ENCODE data around the gene HCFC1. TPM values are rescaled to one million over a fixed set of nuclear protein-coding genes. Genes with fewer than 3 reads are reported as not detected.

Gene HCFC1
- polyA plus RNA-seq (2011; rRNA removed): 4.4 and 11.9 TPM in 2 replicates
- polyA plus RNA-seq (2012; cell fraction: cytosol; rRNA removed): 17.0 and 25.3 TPM in 2 replicates
- polyA plus RNA-seq (2012; cell fraction: nucleus; rRNA removed): 71.6 and 78.9 TPM in 2 replicates
- polyA plus RNA-seq (2017; fragmentation: RNase III; extraction: RNeasy Plus Mini Kit Qiagen cat#74134 plus additional on column Dnase treatment): 31.0 to 33.3 TPM (median 32.9 TPM) in 3 replicates
- 21.9 and 36.5 TPM in 2 replicates for polyA minus RNA-seq (2011; rRNA and poly(A)+ RNA removed)

- ChIA-PET CTCF (interaction anchor here (1.3 to 2.0 kb wide), 6 partner anchors 8 to 26 kb away, joined by 3 to 8 read pairs (median 5); no protein-coding TSS in a partner anchor), POLR2A (interaction anchor here (1.0 to 1.7 kb wide), 5 partner anchors 10 to 75 kb away, joined by 3 to 6 read pairs (median 4); partner anchors contain the start of gene NAA10)
- peaks cover 35% of the 10 kb centered on the region for H3K4me1 ChIP-seq
- 2% methylated on average over 16 of the region's 96 CpGs for whole genome bisulfite sequencing (ENCODE audit: missing lambda C conversion rate)
- H3K4me2 ChIP-seq: peak within 1 kb of the TSS; percentile 99
- H3K9me3 ChIP-seq: no peaks in the 10 kb centered on the region
- FAIRE-seq: peak; percentile 88
- peak; percentile 58 to 71 for ATAC-seq
- peak within 1 kb of the TSS; percentile 99 to 100 for H3K27ac ChIP-seq
- H3K4me3 ChIP-seq: peak within 1 kb of the TSS; percentile 100
- peak; percentile 66 to 94 for DNase-seq (ENCODE audit: low read depth in 1 of 2, low spot score in 1 of 2)
- TF ChIP-seq CTCF (IDR thresholded peaks at IDR 0.05) (no peak), FOSL2 (IDR thresholded peaks at IDR 0.05) (no peak), FOSL2 (CRISPR knock-in tag; IDR thresholded peaks at IDR 0.05) (peak; percentile 80), CBX8 (IDR thresholded peaks at IDR 0.05) (no peak), JUNB (IDR thresholded peaks at IDR 0.05) (no peak), POLR2A (IDR thresholded peaks at IDR 0.05; ENCODE audit: low read length) (peak; percentile 47), RAD21 (conservative IDR thresholded peaks at IDR 0.05 in 1 of 2, IDR thresholded peaks at IDR 0.05 in 1 of 2) (no peak), NPAS2 (CRISPR knock-in tag; IDR thresholded peaks at IDR 0.05; ENCODE audit: borderline replicate concordance) (no peak), ZC3H11A (IDR thresholded peaks at IDR 0.05) (no peak), SMC3 (IDR thresholded peaks at IDR 0.05) (no peak), MAZ (IDR thresholded peaks at IDR 0.05; ENCODE audit: borderline replicate concordance, low read depth, low read length) (no peak), JUN (IDR thresholded peaks at IDR 0.05) (peak in 1 of 2 experiments; percentile 73; a peak in 4 of 5 replicates), SREBF2 (IDR thresholded peaks at IDR 0.05) (no peak), CBX2 (IDR thresholded peaks at IDR 0.05; ENCODE audit: borderline replicate concordance, low read depth) (no peak), FOSB (CRISPR knock-in tag; IDR thresholded peaks at IDR 0.05) (no peak), RCOR1 (IDR thresholded peaks at IDR 0.05; ENCODE audit: low read depth, low read length) (no peak), POLR2AphosphoS2 (conservative IDR thresholded peaks at IDR 0.05; ENCODE audit: low read length) (no peak), CHD2 (IDR thresholded peaks at IDR 0.05; ENCODE audit: low read length, partially characterized antibody) (no peak), BCL3 (IDR thresholded peaks at IDR 0.05) (no peak), HMGXB4 (CRISPR knock-in tag; IDR thresholded peaks at IDR 0.05; ENCODE audit: borderline replicate concordance) (no peak), HOXA7 (CRISPR knock-in tag; IDR thresholded peaks at IDR 0.05) (no peak)
- TF ChIP-seq, protein P1, sequence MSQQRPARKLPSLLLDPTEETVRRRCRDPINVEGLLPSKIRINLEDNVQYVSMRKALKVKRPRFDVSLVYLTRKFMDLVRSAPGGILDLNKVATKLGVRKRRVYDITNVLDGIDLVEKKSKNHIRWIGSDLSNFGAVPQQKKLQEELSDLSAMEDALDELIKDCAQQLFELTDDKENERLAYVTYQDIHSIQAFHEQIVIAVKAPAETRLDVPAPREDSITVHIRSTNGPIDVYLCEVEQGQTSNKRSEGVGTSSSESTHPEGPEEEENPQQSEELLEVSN (IDR thresholded peaks at IDR 0.05; ENCODE audit: borderline replicate concordance, low read depth): no peak; the same call in 1 of the 2 replicates
- TF ChIP-seq, protein P2, sequence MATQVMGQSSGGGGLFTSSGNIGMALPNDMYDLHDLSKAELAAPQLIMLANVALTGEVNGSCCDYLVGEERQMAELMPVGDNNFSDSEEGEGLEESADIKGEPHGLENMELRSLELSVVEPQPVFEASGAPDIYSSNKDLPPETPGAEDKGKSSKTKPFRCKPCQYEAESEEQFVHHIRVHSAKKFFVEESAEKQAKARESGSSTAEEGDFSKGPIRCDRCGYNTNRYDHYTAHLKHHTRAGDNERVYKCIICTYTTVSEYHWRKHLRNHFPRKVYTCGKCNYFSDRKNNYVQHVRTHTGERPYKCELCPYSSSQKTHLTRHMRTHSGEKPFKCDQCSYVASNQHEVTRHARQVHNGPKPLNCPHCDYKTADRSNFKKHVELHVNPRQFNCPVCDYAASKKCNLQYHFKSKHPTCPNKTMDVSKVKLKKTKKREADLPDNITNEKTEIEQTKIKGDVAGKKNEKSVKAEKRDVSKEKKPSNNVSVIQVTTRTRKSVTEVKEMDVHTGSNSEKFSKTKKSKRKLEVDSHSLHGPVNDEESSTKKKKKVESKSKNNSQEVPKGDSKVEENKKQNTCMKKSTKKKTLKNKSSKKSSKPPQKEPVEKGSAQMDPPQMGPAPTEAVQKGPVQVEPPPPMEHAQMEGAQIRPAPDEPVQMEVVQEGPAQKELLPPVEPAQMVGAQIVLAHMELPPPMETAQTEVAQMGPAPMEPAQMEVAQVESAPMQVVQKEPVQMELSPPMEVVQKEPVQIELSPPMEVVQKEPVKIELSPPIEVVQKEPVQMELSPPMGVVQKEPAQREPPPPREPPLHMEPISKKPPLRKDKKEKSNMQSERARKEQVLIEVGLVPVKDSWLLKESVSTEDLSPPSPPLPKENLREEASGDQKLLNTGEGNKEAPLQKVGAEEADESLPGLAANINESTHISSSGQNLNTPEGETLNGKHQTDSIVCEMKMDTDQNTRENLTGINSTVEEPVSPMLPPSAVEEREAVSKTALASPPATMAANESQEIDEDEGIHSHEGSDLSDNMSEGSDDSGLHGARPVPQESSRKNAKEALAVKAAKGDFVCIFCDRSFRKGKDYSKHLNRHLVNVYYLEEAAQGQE (IDR thresholded peaks at IDR 0.05): no peak
- TF ChIP-seq, protein P3, sequence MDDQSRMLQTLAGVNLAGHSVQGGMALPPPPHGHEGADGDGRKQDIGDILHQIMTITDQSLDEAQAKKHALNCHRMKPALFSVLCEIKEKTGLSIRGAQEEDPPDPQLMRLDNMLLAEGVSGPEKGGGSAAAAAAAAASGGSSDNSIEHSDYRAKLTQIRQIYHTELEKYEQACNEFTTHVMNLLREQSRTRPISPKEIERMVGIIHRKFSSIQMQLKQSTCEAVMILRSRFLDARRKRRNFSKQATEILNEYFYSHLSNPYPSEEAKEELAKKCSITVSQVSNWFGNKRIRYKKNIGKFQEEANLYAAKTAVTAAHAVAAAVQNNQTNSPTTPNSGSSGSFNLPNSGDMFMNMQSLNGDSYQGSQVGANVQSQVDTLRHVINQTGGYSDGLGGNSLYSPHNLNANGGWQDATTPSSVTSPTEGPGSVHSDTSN (IDR thresholded peaks at IDR 0.05): no peak
- TF ChIP-seq, protein P4, sequence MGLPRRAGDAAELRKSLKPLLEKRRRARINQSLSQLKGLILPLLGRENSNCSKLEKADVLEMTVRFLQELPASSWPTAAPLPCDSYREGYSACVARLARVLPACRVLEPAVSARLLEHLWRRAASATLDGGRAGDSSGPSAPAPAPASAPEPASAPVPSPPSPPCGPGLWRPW (IDR thresholded peaks at IDR 0.05): no peak
- TF ChIP-seq, protein P5, sequence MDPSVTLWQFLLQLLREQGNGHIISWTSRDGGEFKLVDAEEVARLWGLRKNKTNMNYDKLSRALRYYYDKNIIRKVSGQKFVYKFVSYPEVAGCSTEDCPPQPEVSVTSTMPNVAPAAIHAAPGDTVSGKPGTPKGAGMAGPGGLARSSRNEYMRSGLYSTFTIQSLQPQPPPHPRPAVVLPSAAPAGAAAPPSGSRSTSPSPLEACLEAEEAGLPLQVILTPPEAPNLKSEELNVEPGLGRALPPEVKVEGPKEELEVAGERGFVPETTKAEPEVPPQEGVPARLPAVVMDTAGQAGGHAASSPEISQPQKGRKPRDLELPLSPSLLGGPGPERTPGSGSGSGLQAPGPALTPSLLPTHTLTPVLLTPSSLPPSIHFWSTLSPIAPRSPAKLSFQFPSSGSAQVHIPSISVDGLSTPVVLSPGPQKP (IDR thresholded peaks at IDR 0.05; ENCODE audit: low read depth, low read length): no peak
Measured at GRCh38 chrX:153971450-153972367, at the start of gene HCFC1. Gene HCFC1, minus strand, starts transcription at chrX:153971818. Its CDS starts 978 bp downstream, at chrX:153970840.

All from A549 (cell line).